GM21619 (cell line): ENCODE results near the gene CABP7.

Source experiments
- ATAC-seq: cut with Tn5 transposase; IDR thresholded peaks from one replicate; pipeline ENCODE4 v1.9.1; 2021; ENCODE audit not compliant: unreplicated experiment

Gene CABP7

GRCh38 chr22:29769723-29770321 lies 50.0 kb downstream of the CABP7 start:
- no peak for ATAC-seq

GRCh38 chr22:29772170-29772641 lies 52.4 kb downstream of the CABP7 start:
- no peak for ATAC-seq

- no peak for ATAC-seq
Observed at GRCh38 chr22:29773233-29773632, 53.4 kb downstream of the CABP7 start.

- ATAC-seq: no peak
Observed at GRCh38 chr22:29780220-29780619, 60.4 kb downstream of the CABP7 start.

- no peak for ATAC-seq
Observed at GRCh38 chr22:29780748-29781676, 61.2 kb downstream of the CABP7 start.
